NCI-H187 treated with DMSO at 0.1 percent for 48 hours (cell line): Measurements from ENCODE around the gene EVX2.

Experiments used
- DNase-seq: peaks from one replicate; lab custom pipeline; 2025; lab: John Stamatoyannopoulos, UW

EVX2 gene

GRCh38 chr2:176107731-176108181 lies 24.0 kb upstream of the EVX2 start:
- DNase-seq = no peak

GRCh38 chr2:176106581-176107539 lies 23.1 kb upstream of the EVX2 start, which contains the start of gene HOXD11:
Gene HOXD11, plus strand, starts transcription at chr2:176107280. Its CDS starts 76 bp downstream, at chr2:176107356.
- no peak for DNase-seq

- DNase-seq = no peak
Observed at GRCh38 chr2:176105730-176106580, 22.2 kb upstream of the EVX2 start.

- DNase-seq = no peak
Observed at GRCh38 chr2:176105078-176105729, 21.4 kb upstream of the EVX2 start.

GRCh38 chr2:176104316-176105077 lies 20.7 kb upstream of the EVX2 start:
- no peak for DNase-seq

- DNase-seq = no peak
Observed at GRCh38 chr2:176103742-176104315, 20.1 kb upstream of the EVX2 start.

GRCh38 chr2:176103194-176103593 lies 19.4 kb upstream of the EVX2 start:
- no peak for DNase-seq

GRCh38 chr2:176102309-176102866 lies 18.6 kb upstream of the EVX2 start:
- DNase-seq = no peak

- no peak for DNase-seq
Observed at GRCh38 chr2:176101842-176102241, 18.1 kb upstream of the EVX2 start.

- no peak for DNase-seq
Observed at GRCh38 chr2:176101216-176101830, 17.6 kb upstream of the EVX2 start.

- no peak for DNase-seq
Observed at GRCh38 chr2:176100547-176101140, 16.9 kb upstream of the EVX2 start.

- DNase-seq = no peak
Observed at GRCh38 chr2:176099728-176100546, 16.2 kb upstream of the EVX2 start, which contains the start of gene HOXD12. Gene HOXD12, plus strand, starts transcription at chr2:176099795. Its CDS starts 7 bp downstream, at chr2:176099802.

GRCh38 chr2:176099159-176099727 lies 15.5 kb upstream of the EVX2 start:
- no peak for DNase-seq

- DNase-seq = no peak
Observed at GRCh38 chr2:176098366-176099158, 14.8 kb upstream of the EVX2 start.

GRCh38 chr2:176097820-176098365 lies 14.1 kb upstream of the EVX2 start:
- no peak for DNase-seq

- DNase-seq = no peak
Observed at GRCh38 chr2:176096986-176097819, 13.4 kb upstream of the EVX2 start.
